ENCODE results near the gene RPL27. TPM values are rescaled to one million over a fixed set of nuclear protein-coding genes. Genes with fewer than 3 reads are reported as not detected.
"Not testable (repeated sequence)": the region's sequence is repeated elsewhere in the genome, so short reads cannot be mapped to it uniquely, and the experiment has no call there.

RPL27 gene
- total RNA-seq, 1 experiment from 2014 or later: 513 TPM

DNA sequence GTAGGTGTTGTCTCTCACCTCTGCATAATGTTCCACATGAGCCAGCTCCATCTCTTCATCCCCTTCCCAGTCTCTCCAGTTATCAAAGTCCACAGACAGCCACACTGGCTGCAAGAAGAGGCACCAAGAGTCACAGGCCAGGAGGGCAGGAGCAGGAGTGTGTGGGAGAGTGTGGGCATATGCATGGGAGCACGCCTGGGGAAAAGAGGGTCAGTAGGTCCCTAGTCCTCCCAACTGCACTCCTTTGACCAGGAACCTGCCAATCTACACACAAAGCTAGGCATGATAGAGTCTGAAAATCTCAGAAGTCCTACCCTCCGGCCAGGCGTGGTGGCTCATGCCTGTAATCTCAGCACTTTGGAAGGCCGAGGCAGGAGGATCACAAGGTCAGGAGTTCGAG is 26.6 kb upstream of the RPL27 start:
- H3K36me3 ChIP-seq (ENCODE audit: control insufficient read depth, insufficient read depth, low read length): no peaks in the 10 kb centered on the region
- intact Hi-C loops (cut with micrococcal nuclease; ENCODE audit: unreplicated experiment): no loop called here
- H3K4me1 ChIP-seq (ENCODE audit: control insufficient read depth, insufficient read depth, low read length): no peaks in the 10 kb centered on the region
- peak; percentile 45; the same call in 1 of the 2 replicates for ATAC-seq
- no peak overlapping the region for H3K27ac ChIP-seq (ENCODE audit: low read length)
- H3K9me3 ChIP-seq (ENCODE audit: control insufficient read depth, insufficient read depth, low read depth, low read length): no peaks in the 10 kb centered on the region
- CTCF ChIA-PET: no interaction called here
- no peaks in the 10 kb centered on the region for H3K27me3 ChIP-seq (ENCODE audit: control insufficient read depth, insufficient read depth, low read length)
- in situ Hi-C loops (cut with HindIII; ENCODE audit: low pct_unique_long_range_greater_than_20kb, low sequenced_read_pairs): no loop called here
- TF ChIP-seq, protein P1, sequence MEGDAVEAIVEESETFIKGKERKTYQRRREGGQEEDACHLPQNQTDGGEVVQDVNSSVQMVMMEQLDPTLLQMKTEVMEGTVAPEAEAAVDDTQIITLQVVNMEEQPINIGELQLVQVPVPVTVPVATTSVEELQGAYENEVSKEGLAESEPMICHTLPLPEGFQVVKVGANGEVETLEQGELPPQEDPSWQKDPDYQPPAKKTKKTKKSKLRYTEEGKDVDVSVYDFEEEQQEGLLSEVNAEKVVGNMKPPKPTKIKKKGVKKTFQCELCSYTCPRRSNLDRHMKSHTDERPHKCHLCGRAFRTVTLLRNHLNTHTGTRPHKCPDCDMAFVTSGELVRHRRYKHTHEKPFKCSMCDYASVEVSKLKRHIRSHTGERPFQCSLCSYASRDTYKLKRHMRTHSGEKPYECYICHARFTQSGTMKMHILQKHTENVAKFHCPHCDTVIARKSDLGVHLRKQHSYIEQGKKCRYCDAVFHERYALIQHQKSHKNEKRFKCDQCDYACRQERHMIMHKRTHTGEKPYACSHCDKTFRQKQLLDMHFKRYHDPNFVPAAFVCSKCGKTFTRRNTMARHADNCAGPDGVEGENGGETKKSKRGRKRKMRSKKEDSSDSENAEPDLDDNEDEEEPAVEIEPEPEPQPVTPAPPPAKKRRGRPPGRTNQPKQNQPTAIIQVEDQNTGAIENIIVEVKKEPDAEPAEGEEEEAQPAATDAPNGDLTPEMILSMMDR (IDR thresholded peaks at IDR 0.05): no peak
- TF ChIP-seq SIN3A (IDR thresholded peaks at IDR 0.05; ENCODE audit: borderline replicate concordance, insufficient read depth, low read depth, low read length) (no peak), POLR2AphosphoS5 (IDR thresholded peaks at IDR 0.05; ENCODE audit: low read depth, low read length) (no peak), TCF7L2 (IDR thresholded peaks at IDR 0.05; ENCODE audit: low read depth, low read length) (no peak)
- TF ChIP-seq, protein P2, sequence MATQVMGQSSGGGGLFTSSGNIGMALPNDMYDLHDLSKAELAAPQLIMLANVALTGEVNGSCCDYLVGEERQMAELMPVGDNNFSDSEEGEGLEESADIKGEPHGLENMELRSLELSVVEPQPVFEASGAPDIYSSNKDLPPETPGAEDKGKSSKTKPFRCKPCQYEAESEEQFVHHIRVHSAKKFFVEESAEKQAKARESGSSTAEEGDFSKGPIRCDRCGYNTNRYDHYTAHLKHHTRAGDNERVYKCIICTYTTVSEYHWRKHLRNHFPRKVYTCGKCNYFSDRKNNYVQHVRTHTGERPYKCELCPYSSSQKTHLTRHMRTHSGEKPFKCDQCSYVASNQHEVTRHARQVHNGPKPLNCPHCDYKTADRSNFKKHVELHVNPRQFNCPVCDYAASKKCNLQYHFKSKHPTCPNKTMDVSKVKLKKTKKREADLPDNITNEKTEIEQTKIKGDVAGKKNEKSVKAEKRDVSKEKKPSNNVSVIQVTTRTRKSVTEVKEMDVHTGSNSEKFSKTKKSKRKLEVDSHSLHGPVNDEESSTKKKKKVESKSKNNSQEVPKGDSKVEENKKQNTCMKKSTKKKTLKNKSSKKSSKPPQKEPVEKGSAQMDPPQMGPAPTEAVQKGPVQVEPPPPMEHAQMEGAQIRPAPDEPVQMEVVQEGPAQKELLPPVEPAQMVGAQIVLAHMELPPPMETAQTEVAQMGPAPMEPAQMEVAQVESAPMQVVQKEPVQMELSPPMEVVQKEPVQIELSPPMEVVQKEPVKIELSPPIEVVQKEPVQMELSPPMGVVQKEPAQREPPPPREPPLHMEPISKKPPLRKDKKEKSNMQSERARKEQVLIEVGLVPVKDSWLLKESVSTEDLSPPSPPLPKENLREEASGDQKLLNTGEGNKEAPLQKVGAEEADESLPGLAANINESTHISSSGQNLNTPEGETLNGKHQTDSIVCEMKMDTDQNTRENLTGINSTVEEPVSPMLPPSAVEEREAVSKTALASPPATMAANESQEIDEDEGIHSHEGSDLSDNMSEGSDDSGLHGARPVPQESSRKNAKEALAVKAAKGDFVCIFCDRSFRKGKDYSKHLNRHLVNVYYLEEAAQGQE (IDR thresholded peaks at IDR 0.05; ENCODE audit: insufficient read depth in 1 of 2, low read depth in 2 of 2, low read length in 1 of 2): no peak
- DNase-seq (ENCODE audit: low read depth, low spot score): no peak
- BruUV-seq (replicated peaks): no TSS peak
- POLR2A ChIA-PET: no interaction called here
- H3K4me3 ChIP-seq (ENCODE audit: low read depth in 2 of 2, low read length in 2 of 2): no peak overlapping the region

DNA sequence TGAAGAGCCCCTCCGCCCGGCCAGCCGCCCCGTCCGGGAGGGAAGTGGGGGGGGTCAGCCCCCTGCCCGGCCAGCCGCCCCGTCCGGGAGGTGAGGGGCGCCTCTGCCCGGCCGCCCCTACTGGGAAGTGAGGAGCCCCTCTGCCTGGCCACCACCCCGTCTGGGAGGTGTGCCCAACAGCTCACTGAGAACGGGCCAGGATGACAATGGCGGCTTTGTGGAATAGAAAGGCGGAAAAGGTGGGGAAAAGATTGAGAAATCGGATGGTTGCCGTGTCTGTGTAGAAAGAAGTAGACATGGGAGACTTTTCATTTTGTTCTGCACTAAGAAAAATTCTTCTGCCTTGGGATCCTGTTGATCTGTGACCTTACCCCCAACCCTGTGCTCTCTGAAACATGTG is 24.9 kb upstream of the RPL27 start:
- H3K27ac ChIP-seq (ENCODE audit: low read length); H3K4me1 ChIP-seq (ENCODE audit: control insufficient read depth, insufficient read depth, low read length); H3K36me3 ChIP-seq (ENCODE audit: control insufficient read depth, insufficient read depth, low read length); DNase-seq (ENCODE audit: low read depth, low spot score); intact Hi-C loops (cut with micrococcal nuclease; ENCODE audit: unreplicated experiment); ATAC-seq; BruUV-seq (replicated peaks); H3K27me3 ChIP-seq (ENCODE audit: control insufficient read depth, insufficient read depth, low read length); H3K4me3 ChIP-seq (ENCODE audit: low read depth in 2 of 2, low read length in 2 of 2); in situ Hi-C loops (cut with HindIII; ENCODE audit: low pct_unique_long_range_greater_than_20kb, low sequenced_read_pairs); CTCF ChIA-PET; H3K9me3 ChIP-seq (ENCODE audit: control insufficient read depth, insufficient read depth, low read depth, low read length); POLR2A ChIA-PET: not testable (repeated sequence)

DNA sequence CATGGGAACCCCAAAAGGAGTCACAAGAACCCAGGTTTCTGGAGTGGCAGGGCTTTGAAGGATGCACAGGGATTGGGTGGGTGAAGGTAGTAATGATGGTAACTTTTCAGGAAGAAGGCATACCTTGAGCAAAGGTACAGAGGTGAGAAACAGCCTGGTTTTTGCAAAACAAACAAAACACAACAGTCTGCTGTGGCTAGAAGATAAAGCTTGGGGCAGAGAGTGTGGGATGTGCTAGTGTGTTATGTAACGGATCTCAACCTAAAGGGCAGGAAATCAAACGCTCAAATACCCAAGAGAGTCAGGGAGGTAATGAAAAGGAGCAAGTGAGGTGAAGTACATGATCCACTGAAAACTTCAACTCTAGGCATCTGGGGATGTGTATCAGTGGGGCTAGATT is 23.0 kb upstream of the RPL27 start:
- Histone ChIP-seq H3K4me1 (ENCODE audit: control insufficient read depth, insufficient read depth, low read length) (peaks cover 5% of the 10 kb centered on the region; the same call in 1 of the 2 replicates), H3K36me3 (ENCODE audit: control insufficient read depth, insufficient read depth, low read length) (no peaks in the 10 kb centered on the region), H3K27ac (ENCODE audit: low read length) (no peak overlapping the region), H3K27me3 (ENCODE audit: control insufficient read depth, insufficient read depth, low read length) (no peaks in the 10 kb centered on the region), H3K9me3 (ENCODE audit: control insufficient read depth, insufficient read depth, low read depth, low read length) (no peaks in the 10 kb centered on the region), H3K4me3 (ENCODE audit: low read depth in 2 of 2, low read length in 2 of 2) (no peak overlapping the region)
- ChIA-PET CTCF (interaction anchor here (0.6 kb wide), 1 partner anchor 151 kb away, joined by 3 read pairs; the partner anchor contains the start of gene BECN1), POLR2A (interaction anchor here (0.7 kb wide), 1 partner anchor 18 kb away, joined by 10 read pairs; no protein-coding TSS in a partner anchor)
- intact Hi-C loops (cut with micrococcal nuclease; ENCODE audit: unreplicated experiment): no loop called here
- no peak for DNase-seq (ENCODE audit: low read depth, low spot score)
- no TSS peak for BruUV-seq (replicated peaks)
- in situ Hi-C loops (cut with HindIII; ENCODE audit: low pct_unique_long_range_greater_than_20kb, low sequenced_read_pairs): no loop called here
- no peak for TF ChIP-seq POLR2AphosphoS5 (IDR thresholded peaks at IDR 0.05; ENCODE audit: low read depth, low read length)
- TF ChIP-seq TCF7L2 (IDR thresholded peaks at IDR 0.05; ENCODE audit: low read depth, low read length): no peak
- TF ChIP-seq, protein P2 (IDR thresholded peaks at IDR 0.05; ENCODE audit: insufficient read depth in 1 of 2, low read depth in 2 of 2, low read length in 1 of 2): no peak
- TF ChIP-seq, protein P1 (IDR thresholded peaks at IDR 0.05): no peak
- no peak for ATAC-seq

DNA sequence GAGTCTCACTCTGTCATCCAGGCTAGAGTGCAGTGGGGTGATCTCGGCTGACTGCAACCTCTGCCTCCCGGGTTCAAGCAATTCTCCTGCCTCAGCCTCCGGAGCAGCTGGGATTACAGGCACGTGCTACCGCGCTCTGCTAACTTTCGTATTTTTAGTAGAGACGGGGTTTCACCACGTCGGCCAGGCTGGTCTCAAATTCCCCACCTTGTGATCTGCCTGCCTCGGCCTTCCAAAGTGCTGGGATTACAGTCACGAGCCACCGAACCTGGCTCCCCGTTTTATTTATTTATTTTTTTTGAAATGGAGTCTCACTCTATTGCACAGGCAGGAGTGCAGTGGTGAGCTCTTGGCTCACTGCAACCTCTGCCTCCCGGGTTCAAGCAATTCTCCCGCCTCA is 22.5 kb upstream of the RPL27 start:
- H3K27me3 ChIP-seq (ENCODE audit: control insufficient read depth, insufficient read depth, low read length); CTCF ChIA-PET; H3K36me3 ChIP-seq (ENCODE audit: control insufficient read depth, insufficient read depth, low read length); H3K4me3 ChIP-seq (ENCODE audit: low read depth in 2 of 2, low read length in 2 of 2); BruUV-seq (replicated peaks); H3K4me1 ChIP-seq (ENCODE audit: control insufficient read depth, insufficient read depth, low read length); POLR2A ChIA-PET; H3K27ac ChIP-seq (ENCODE audit: low read length); intact Hi-C loops (cut with micrococcal nuclease; ENCODE audit: unreplicated experiment); ATAC-seq; in situ Hi-C loops (cut with HindIII; ENCODE audit: low pct_unique_long_range_greater_than_20kb, low sequenced_read_pairs); DNase-seq (ENCODE audit: low read depth, low spot score); H3K9me3 ChIP-seq (ENCODE audit: control insufficient read depth, insufficient read depth, low read depth, low read length): not testable (repeated sequence)
